Activated CD4-positive, alpha-beta T cell treated with anti-CD3 and anti-CD28 coated beads, Interleukin-2, amount 50 U/mL, for 4 hours (primary cell): ENCODE measurements around the gene RBMY1E.
"Not testable (repeated sequence)": the region's sequence is repeated elsewhere in the genome, so short reads cannot be mapped to it uniquely, and the experiment has no call there.

Experiments
- DNase-seq, 2 experiments: peaks; one replicate each; pipeline ENCODE4 v3.0.0-alpha.2; 2020

Gene RBMY1E

DNA sequence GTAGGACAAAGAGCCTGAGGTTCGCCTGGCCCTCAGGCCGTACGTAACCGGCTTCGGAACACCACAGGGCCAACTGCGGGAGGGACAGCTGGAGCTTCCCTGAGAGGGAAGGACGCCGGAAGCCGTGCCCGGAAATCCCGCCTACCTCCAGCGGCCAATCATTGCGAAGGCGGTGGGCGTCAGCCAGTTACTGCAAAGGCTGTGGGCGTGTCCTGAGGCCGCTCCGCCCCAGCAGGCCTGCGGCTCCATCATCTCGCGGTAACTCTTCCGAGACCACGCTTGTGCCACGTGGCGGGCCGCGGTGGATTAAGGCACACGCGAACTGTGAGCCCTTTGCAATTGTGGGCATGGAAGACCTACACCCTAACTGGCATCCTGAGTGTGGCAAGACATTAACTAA, at the start of gene RBMY1E:
Gene RBMY1E, minus strand, starts transcription at position 101 of the 400 bp plus-strand sequence. CDS start 1,978 bp downstream, outside the sequence.
- DNase-seq = not testable (repeated sequence)

GRCh38 chrY:21894426-21894825, 23.4 kb downstream of the RBMY1E start, which contains the start of gene RBMY1D:
TSS of gene RBMY1D (minus strand) at chrY:21894526. CDS start at chrY:21892513, 2,013 bp downstream.
- not testable (repeated sequence) for DNase-seq

- not testable (repeated sequence) for DNase-seq
Measured at GRCh38 chrY:21869407-21870076, 48.3 kb downstream of the RBMY1E start.
